Activated CD8-positive, alpha-beta T cell treated with anti-CD3 and anti-CD28 coated beads, Interleukin-2, amount 10 ng/mL, durations not matched to agents 7 days and 5 days (primary cell): ENCODE measurements around the gene CCNY. TPM values are rescaled to one million over a fixed set of nuclear protein-coding genes. Genes with fewer than 3 reads are reported as not detected.

Experiments used
- ATAC-seq: fragments of 150-1000 bp; cut with Tn5 transposase; one replicate; pipeline ENCODE4 v1.10.0; 2021; ENCODE audit warnings: moderate library complexity
- CTCF ChIA-PET: fragments of 350-600 bp; sonication (Branson Sonifier 250); formaldehyde crosslinking; loops from one replicate; lab custom pipeline; 2021; ENCODE audit warnings: antibody characterized with exemption; lab: Charles Lee
- POLR2A ChIA-PET: fragments of 350-600 bp; sonication (Branson Sonifier 250); formaldehyde crosslinking; loops from one replicate; lab custom pipeline; 2021; ENCODE audit warnings: antibody characterized with exemption; lab: Charles Lee
- DNase-seq: peaks from one replicate; pipeline ENCODE4 v3.0.0-alpha.2; 2020
- H3K27ac Mint-ChIP-seq: one replicate; pipeline ENCODE4 v1.8.0; 2021; ENCODE audit warnings: mild to moderate bottlenecking, mixed read lengths
- H3K27me3 Mint-ChIP-seq: one replicate; pipeline ENCODE4 v1.8.0; 2021; ENCODE audit warnings: low read depth, mixed read lengths
- H3K36me3 Mint-ChIP-seq: one replicate; pipeline ENCODE4 v1.8.0; 2021; ENCODE audit warnings: low read depth, mixed read lengths
- H3K4me1 Mint-ChIP-seq: one replicate; pipeline ENCODE4 v1.8.0; 2021; ENCODE audit warnings: low read depth, mixed read lengths
- H3K4me3 Mint-ChIP-seq: one replicate; pipeline ENCODE4 v1.8.0; 2021; ENCODE audit warnings: mild to moderate bottlenecking, mixed read lengths
- H3K9me3 Mint-ChIP-seq: one replicate; pipeline ENCODE4 v1.8.0; 2022; ENCODE audit warnings: mixed read lengths; ENCODE audit not compliant: insufficient read depth
- total RNA-seq, 2 experiments: library from RNA; stranded (reverse); gene quantifications; one replicate each; pipeline ENCODE4 v1.2.3, GENCODE V29; 2021

CCNY gene
- total RNA-seq, 2 experiments from 2014 or later: 55.6 to 64.1 TPM

GRCh38 chr10:35453855-35454532 lies 117.7 kb downstream of the CCNY start:
- CTCF ChIA-PET: interaction anchor here (1.4 kb wide), 1 partner anchor 9 kb away, joined by 3 read pairs; no protein-coding TSS in a partner anchor
- peaks cover 61% of the 10 kb centered on the region for H3K4me1 Mint-ChIP-seq
- POLR2A ChIA-PET: no interaction called here

DNA sequence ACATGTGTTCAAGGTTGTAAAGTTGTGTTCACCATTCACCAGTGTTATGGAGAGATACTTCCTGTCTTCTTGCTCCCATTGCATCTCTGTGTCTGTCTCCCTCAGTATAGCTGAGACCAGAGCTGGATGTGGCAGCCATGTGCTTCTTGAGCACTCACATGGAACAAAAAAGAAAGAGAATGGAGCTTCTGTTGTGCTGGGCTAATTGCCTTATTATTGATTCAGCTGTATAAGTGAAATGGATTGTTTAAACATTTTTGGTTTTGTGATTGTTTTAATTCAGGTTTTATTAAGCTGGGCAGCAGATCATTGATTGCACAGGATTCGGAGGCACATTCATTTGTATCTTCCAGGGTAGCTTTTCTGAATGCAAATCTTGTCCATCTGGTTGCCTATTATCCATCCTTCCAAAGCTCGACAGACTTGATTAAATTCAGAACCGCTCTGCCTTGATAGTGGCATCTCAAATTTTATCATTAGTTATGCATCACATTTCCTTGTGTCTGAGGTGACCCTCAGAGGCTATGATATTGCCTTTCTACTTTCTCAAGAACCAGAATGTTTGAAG lies 119.9 kb downstream of the CCNY start:
- H3K27me3 Mint-ChIP-seq: no peaks in the 10 kb centered on the region
- ATAC-seq (no peak), DNase-seq (no peak)
- CTCF ChIA-PET: interaction anchor here (0.7 kb wide), 1 partner anchor 67 kb away, joined by 3 read pairs; no protein-coding TSS in a partner anchor
- H3K9me3 Mint-ChIP-seq: no peaks in the 10 kb centered on the region
- no peak overlapping the region for H3K4me3 Mint-ChIP-seq
- peaks cover 13% of the 10 kb centered on the region for H3K36me3 Mint-ChIP-seq
- H3K27ac Mint-ChIP-seq: no peak overlapping the region
- H3K4me1 Mint-ChIP-seq: peaks cover 39% of the 10 kb centered on the region
- POLR2A ChIA-PET: no interaction called here

More at GRCh38 chr10:35453855-35454532, 117.7 kb downstream of the CCNY start:
- no peak for DNase-seq
- Mint-ChIP-seq H3K4me3 (no peak overlapping the region), H3K36me3 (peaks cover 6% of the 10 kb centered on the region), H3K9me3 (no peaks in the 10 kb centered on the region), H3K27me3 (no peaks in the 10 kb centered on the region), H3K27ac (no peak overlapping the region)
- no peak for ATAC-seq

DNA sequence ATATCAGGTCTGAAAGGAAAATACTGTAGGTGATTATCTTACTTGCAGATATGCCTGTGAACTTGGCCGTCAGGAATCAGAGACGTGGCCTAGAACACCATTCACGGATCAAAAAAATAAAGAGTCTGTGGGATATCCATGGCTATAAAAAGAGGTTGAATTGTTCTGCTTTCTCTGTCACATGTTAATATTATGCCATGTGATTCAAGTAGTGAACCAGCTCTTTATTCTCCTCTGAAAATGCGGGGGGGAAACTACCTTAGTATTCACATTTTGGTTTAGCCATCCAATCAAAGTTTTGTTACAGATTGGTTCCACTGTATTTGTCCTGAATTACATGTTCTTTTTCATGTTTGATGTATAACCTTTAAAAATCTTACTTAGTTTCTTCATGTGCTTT lies 120.5 kb downstream of the CCNY start:
- ChIA-PET POLR2A (interaction anchor here (0.6 kb wide), 1 partner anchor 54 kb away, joined by 3 read pairs; no protein-coding TSS in a partner anchor), CTCF (interaction anchor here (0.7 kb wide), 1 partner anchor 67 kb away, joined by 3 read pairs; no protein-coding TSS in a partner anchor)
- H3K27me3 Mint-ChIP-seq: no peaks in the 10 kb centered on the region
- no peak for DNase-seq
- H3K4me3 Mint-ChIP-seq: no peak overlapping the region
- H3K9me3 Mint-ChIP-seq: no peaks in the 10 kb centered on the region
- no peak for ATAC-seq
- no peak overlapping the region for H3K27ac Mint-ChIP-seq
- peaks cover 37% of the 10 kb centered on the region for H3K4me1 Mint-ChIP-seq
- H3K36me3 Mint-ChIP-seq: peaks cover 15% of the 10 kb centered on the region

DNA sequence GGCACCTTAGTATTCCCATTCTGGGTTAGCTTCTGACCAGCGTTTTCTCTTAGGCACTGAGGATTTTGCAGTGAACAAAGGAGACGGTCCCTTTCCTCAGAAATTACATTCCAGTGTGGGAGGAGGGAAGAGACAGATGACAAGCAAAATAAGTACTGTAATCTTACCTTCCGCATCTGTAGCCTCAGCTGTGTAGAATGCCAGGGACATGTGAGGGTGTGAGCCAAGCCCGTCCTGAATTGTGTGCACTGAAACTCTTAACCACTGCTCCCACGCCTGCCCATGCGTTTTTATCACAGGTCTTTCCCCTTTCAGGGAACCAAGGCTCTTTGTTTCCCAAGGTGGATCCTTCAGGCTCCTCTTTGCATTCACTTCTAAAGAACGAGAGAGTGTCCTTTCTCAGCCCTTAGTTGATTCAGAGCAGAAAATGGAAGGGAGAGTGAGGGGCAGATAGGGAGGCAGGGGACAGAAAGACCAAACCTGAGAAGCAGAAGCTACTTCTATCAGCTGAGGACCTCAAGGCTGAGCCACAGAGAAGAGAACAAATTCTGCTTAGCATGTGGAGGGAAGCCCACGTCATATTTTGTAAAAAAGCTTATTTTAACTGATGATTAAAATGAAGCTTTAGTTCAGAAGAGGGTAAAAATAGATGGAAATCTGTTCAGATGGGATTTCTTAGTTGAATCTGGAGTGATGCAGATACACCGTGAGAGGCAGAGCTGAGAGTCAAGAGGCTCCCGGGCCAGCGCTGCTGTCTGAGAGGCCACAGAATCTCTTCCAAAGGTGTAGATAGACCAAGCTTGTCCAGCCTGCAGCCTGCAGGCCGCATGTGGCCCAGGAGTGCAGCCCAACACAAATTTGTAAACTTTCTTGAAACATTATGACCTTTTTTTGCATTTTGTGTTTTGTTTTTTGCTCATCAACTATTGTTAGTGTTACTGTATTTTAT lies 122.5 kb downstream of the CCNY start:
- Mint-ChIP-seq H3K27ac (peak overlapping the region; percentile 80), H3K36me3 (peaks cover 15% of the 10 kb centered on the region), H3K9me3 (no peaks in the 10 kb centered on the region), H3K4me3 (peak overlapping the region; percentile 9), H3K4me1 (peaks cover 31% of the 10 kb centered on the region), H3K27me3 (no peaks in the 10 kb centered on the region)
- POLR2A ChIA-PET: interaction anchor here (0.6 kb wide), 1 partner anchor 30 kb away, joined by 3 read pairs; no protein-coding TSS in a partner anchor
- ATAC-seq (peak; percentile 32), DNase-seq (no peak)
- CTCF ChIA-PET: no interaction called here

- H3K4me1 Mint-ChIP-seq: peaks cover 25% of the 10 kb centered on the region
Observed at GRCh38 chr10:35459449-35459847, 123.1 kb downstream of the CCNY start.

DNA sequence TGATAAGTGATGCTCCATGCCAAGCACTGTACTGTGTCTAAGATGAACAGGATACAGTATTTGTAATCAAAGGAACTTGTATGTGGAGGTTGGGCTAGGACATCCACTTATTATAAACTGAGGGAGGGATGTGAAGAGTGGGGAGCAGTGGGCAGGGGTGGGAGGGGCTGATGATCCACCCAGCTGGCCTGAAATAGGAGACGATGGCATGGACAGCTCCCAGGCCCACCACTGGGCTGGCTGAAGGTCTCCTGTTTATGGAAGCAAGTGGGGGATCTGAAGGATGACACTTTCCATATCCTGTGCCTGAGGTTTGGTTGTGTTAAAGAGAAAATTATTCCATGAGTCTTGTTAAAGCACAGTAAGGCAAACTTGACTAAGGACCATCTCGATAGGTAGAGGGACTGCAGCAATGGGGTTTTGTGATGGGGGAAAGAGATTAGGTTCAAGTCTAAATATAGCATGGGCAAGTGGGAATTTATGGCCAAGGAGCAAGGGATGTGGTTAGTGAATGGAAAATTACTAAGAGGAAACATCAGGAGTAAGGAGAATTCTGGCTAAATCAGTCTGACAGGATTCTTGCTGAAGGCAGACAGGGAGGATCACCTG lies 124.6 kb downstream of the CCNY start:
- POLR2A ChIA-PET: no interaction called here
- peaks cover 12% of the 10 kb centered on the region for H3K36me3 Mint-ChIP-seq
- ATAC-seq (no peak), DNase-seq (no peak)
- peak overlapping the region; percentile 15 for H3K27ac Mint-ChIP-seq
- no peaks in the 10 kb centered on the region for H3K9me3 Mint-ChIP-seq
- peaks cover 12% of the 10 kb centered on the region for H3K4me1 Mint-ChIP-seq
- CTCF ChIA-PET: no interaction called here
- no peak overlapping the region for H3K4me3 Mint-ChIP-seq
- no peaks in the 10 kb centered on the region for H3K27me3 Mint-ChIP-seq

More at GRCh38 chr10:35459449-35459847, 123.1 kb downstream of the CCNY start:
- peak overlapping the region; percentile 9 for H3K4me3 Mint-ChIP-seq
- H3K9me3 Mint-ChIP-seq: no peaks in the 10 kb centered on the region
- ATAC-seq (peak; percentile 81), DNase-seq (peak; percentile 55)
- peaks cover 12% of the 10 kb centered on the region for H3K36me3 Mint-ChIP-seq
- peak overlapping the region; percentile 80 for H3K27ac Mint-ChIP-seq
- POLR2A ChIA-PET: no interaction called here
- CTCF ChIA-PET: no interaction called here
- H3K27me3 Mint-ChIP-seq: no peaks in the 10 kb centered on the region

DNA sequence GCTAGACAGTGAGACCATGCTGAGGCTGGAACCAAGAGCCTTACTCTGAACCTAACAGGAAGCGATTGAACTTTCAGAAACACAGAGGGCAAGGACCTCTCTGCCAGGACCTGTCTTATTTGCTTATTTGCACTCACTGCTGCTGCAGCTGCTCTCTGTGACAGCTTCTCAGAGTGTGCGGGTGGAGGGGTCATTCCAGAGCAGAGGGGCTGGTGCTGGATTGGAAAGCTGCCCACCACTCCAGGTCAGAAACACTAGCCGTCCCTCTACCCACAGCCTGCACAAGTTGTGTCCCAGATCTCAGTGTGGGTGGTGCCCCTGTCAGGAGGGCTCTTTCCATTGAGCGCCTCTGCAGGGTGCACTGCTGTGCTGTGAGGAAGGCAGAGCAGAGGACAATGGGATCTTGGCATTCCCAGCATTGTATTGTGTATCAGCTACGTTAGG lies 126.2 kb downstream of the CCNY start:
- POLR2A ChIA-PET: no interaction called here
- Mint-ChIP-seq H3K27me3 (no peaks in the 10 kb centered on the region), H3K4me1 (no peaks in the 10 kb centered on the region), H3K4me3 (peak overlapping the region; percentile 8), H3K36me3 (peaks cover 9% of the 10 kb centered on the region), H3K9me3 (no peaks in the 10 kb centered on the region), H3K27ac (peak overlapping the region; percentile 66)
- peak; percentile 62 for ATAC-seq
- DNase-seq: peak; percentile 34
- CTCF ChIA-PET: interaction anchor here (1.6 kb wide), 1 partner anchor 9 kb away, joined by 3 read pairs; no protein-coding TSS in a partner anchor

GRCh38 chr10:35463105-35463867 lies 127.0 kb downstream of the CCNY start:
- CTCF ChIA-PET: interaction anchor here (1.1 to 1.6 kb wide), 2 partner anchors 10 to 20 kb away, joined by 3 to 4 read pairs; no protein-coding TSS in a partner anchor
- no peaks in the 10 kb centered on the region for H3K4me1 Mint-ChIP-seq
- peaks cover 9% of the 10 kb centered on the region for H3K36me3 Mint-ChIP-seq
- POLR2A ChIA-PET: no interaction called here
- H3K9me3 Mint-ChIP-seq: no peaks in the 10 kb centered on the region
- no peak for ATAC-seq
- no peaks in the 10 kb centered on the region for H3K27me3 Mint-ChIP-seq
- H3K27ac Mint-ChIP-seq: peak overlapping the region; percentile 66
- H3K4me3 Mint-ChIP-seq: peak overlapping the region; percentile 8
- DNase-seq: no peak

GRCh38 chr10:35463878-35464277 lies 127.6 kb downstream of the CCNY start:
- Mint-ChIP-seq H3K27ac (no peak overlapping the region), H3K4me3 (no peak overlapping the region), H3K36me3 (peaks cover 9% of the 10 kb centered on the region), H3K27me3 (no peaks in the 10 kb centered on the region), H3K9me3 (no peaks in the 10 kb centered on the region), H3K4me1 (no peaks in the 10 kb centered on the region)
- ATAC-seq (no peak), DNase-seq (no peak)
- ChIA-PET POLR2A (no interaction called here), CTCF (interaction anchor here (1.1 kb wide), 1 partner anchor 19 kb away, joined by 4 read pairs; no protein-coding TSS in a partner anchor)

GRCh38 chr10:35464825-35465456 lies 128.6 kb downstream of the CCNY start:
- Mint-ChIP-seq H3K4me1 (peaks cover under 1% of the 10 kb centered on the region), H3K9me3 (no peaks in the 10 kb centered on the region), H3K36me3 (peaks cover 9% of the 10 kb centered on the region), H3K4me3 (no peak overlapping the region), H3K27ac (no peak overlapping the region), H3K27me3 (no peaks in the 10 kb centered on the region)
- ChIA-PET CTCF (no interaction called here), POLR2A (no interaction called here)
- no peak for ATAC-seq
- DNase-seq: no peak
